ENCODE results near the gene ACER3.

Gene ACER3

DNA sequence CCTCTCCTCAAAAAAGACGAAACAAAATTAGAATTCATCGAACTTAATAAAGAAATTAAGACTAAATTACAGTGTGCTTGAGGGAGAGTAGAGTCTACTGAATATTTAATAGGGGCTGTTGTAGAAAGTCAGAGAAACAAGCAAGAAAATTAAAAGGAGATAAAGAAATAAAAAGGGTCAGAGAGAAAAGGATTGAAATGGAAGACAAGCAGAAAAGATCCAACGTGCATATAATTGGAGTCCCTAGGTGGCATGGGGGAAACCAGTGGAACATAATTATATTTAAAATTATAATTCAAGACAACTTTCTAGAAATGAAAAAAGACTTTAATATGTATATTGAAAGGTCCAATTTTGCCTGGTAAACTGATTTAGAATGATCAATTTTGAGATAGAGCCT, 74.3 kb downstream of the ACER3 start:
- Histone ChIP-seq H2AFZ (no peak overlapping the region), H3K4me3 (ENCODE audit: low read depth, low read length) (no peak overlapping the region), H3K9me3 (ENCODE audit: control insufficient read depth, low read length) (no peaks in the 10 kb centered on the region), H3K9ac (no peak overlapping the region), H3K36me3 (ENCODE audit: control insufficient read depth, insufficient read depth, low read length) (no peaks in the 10 kb centered on the region), H3K4me2 (ENCODE audit: low read length) (no peak overlapping the region), H3K27me3 (ENCODE audit: control insufficient read depth, insufficient read depth, low read length) (no peaks in the 10 kb centered on the region), H3K27ac (no peak overlapping the region), H3K79me2 (no peaks in the 10 kb centered on the region), H3K4me1 (no peaks in the 10 kb centered on the region)
- no peak for TF ChIP-seq CTCF (IDR thresholded peaks at IDR 0.05)

DNA sequence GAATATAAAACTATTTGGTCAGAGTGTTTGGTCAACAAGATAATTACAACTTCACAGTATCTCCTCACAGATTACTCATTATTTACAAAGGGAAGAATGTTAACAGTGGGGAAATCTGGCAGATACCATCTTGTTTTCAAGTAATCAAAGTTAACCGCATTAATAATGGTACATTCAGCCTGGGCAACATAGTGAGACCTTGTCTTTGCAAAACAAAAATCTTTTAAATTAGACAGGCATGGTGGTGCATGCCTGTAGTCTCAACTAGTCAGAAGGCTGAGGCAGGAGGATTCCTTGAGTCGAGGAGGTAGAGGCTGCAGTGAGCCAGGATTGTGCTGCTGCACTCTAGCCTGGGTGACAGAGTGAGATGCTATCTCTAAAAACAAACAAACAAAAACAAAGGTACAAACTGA, 78.5 kb downstream of the ACER3 start:
- no peaks in the 10 kb centered on the region for H3K79me2 ChIP-seq
- H2AFZ ChIP-seq, result no peak overlapping the region
- H3K9ac ChIP-seq, result no peak overlapping the region

DNA sequence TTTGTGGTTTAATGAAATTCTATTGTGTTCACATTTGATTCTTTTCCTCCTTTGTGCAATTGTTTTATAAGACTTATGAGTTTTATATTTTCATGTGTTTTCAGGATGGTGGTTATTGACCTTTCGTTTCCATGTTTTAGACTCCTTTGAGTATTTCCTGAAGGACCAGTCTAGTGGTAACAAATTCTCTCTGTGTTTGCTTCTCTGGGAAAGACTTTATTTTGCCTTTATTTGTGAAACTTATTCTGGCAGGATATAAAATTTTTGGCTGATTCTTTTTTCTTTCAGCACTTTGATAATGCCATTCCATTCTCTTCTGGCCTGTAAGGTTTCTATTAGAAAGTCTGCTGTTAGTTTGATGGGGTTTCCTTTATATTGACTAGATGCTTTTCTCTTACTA, 83.5 kb downstream of the ACER3 start:
- no peaks in the 10 kb centered on the region for H3K9me3 ChIP-seq (ENCODE audit: control insufficient read depth, low read length)
- no peaks in the 10 kb centered on the region for H3K4me1 ChIP-seq
- no peak overlapping the region for H3K4me3 ChIP-seq (ENCODE audit: low read depth, low read length)
- H3K9ac ChIP-seq, result no peak overlapping the region
- TF ChIP-seq CTCF (IDR thresholded peaks at IDR 0.05), result no peak
- no peaks in the 10 kb centered on the region for H3K79me2 ChIP-seq
- H3K27ac ChIP-seq, result no peak overlapping the region
- no peaks in the 10 kb centered on the region for H3K36me3 ChIP-seq (ENCODE audit: control insufficient read depth, insufficient read depth, low read length)
- H3K27me3 ChIP-seq (ENCODE audit: control insufficient read depth, insufficient read depth, low read length), result no peaks in the 10 kb centered on the region
- no peak overlapping the region for H3K4me2 ChIP-seq (ENCODE audit: low read length)
- H2AFZ ChIP-seq, result no peak overlapping the region

More for the DNA sequence above, 78.5 kb downstream of the ACER3 start:
- H3K4me1 ChIP-seq, result no peaks in the 10 kb centered on the region
- no peaks in the 10 kb centered on the region for H3K27me3 ChIP-seq (ENCODE audit: control insufficient read depth, insufficient read depth, low read length)
- no peak overlapping the region for H3K4me2 ChIP-seq (ENCODE audit: low read length)
- H3K4me3 ChIP-seq (ENCODE audit: low read depth, low read length), result no peak overlapping the region
- H3K9me3 ChIP-seq (ENCODE audit: control insufficient read depth, low read length), result no peaks in the 10 kb centered on the region
- no peak overlapping the region for H3K27ac ChIP-seq
- no peaks in the 10 kb centered on the region for H3K36me3 ChIP-seq (ENCODE audit: control insufficient read depth, insufficient read depth, low read length)
- no peak for TF ChIP-seq CTCF (IDR thresholded peaks at IDR 0.05)

GRCh38 chr11:76946223-76946622, 85.5 kb downstream of the ACER3 start:
- no peaks in the 10 kb centered on the region for H3K36me3 ChIP-seq (ENCODE audit: control insufficient read depth, insufficient read depth, low read length)
- no peak overlapping the region for H2AFZ ChIP-seq
- no peak for TF ChIP-seq CTCF (IDR thresholded peaks at IDR 0.05)
- H3K27me3 ChIP-seq (ENCODE audit: control insufficient read depth, insufficient read depth, low read length), result no peaks in the 10 kb centered on the region
- H3K4me2 ChIP-seq (ENCODE audit: low read length), result no peak overlapping the region
- no peak overlapping the region for H3K9ac ChIP-seq
- H3K79me2 ChIP-seq, result no peaks in the 10 kb centered on the region
- no peaks in the 10 kb centered on the region for H3K4me1 ChIP-seq
- no peak overlapping the region for H3K4me3 ChIP-seq (ENCODE audit: low read depth, low read length)
- H3K9me3 ChIP-seq (ENCODE audit: control insufficient read depth, low read length), result no peaks in the 10 kb centered on the region
- no peak overlapping the region for H3K27ac ChIP-seq

DNA sequence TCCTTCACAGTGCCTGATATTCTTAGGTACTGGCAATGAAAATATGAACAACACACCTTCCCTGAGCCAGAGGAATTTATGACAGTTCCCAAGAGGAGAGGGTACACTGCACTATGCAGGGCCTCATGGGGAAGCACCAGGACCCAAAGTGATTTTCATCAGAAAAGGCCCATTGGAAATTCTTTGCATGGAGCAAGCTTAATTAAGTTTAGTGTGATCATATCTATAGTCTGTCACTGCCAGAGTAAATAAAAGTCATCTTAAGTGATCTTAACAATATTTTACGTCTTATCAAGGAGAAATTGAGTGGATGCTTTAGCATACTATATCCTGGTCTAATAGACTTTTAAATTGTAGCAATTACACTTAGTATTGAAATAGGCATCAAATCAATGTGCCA, 86.5 kb downstream of the ACER3 start:
- Histone ChIP-seq H3K27ac (no peak overlapping the region), H3K4me2 (ENCODE audit: low read length) (no peak overlapping the region), H3K27me3 (ENCODE audit: control insufficient read depth, insufficient read depth, low read length) (no peaks in the 10 kb centered on the region), H3K36me3 (ENCODE audit: control insufficient read depth, insufficient read depth, low read length) (no peaks in the 10 kb centered on the region), H3K9me3 (ENCODE audit: control insufficient read depth, low read length) (no peaks in the 10 kb centered on the region), H3K79me2 (no peaks in the 10 kb centered on the region), H3K4me3 (ENCODE audit: low read depth, low read length) (no peak overlapping the region), H3K4me1 (no peaks in the 10 kb centered on the region), H3K9ac (no peak overlapping the region), H2AFZ (no peak overlapping the region)
- TF ChIP-seq CTCF (IDR thresholded peaks at IDR 0.05), result no peak
